SH-SY5Y (cell line): Measurements from ENCODE around the gene NAV2.

ENCODE experiments used
- GATA2 ChIP-seq: IDR thresholded peaks from 2 replicates; pipeline ENCODE4 v1.6.1; 2011; ENCODE audit warnings: mild to moderate bottlenecking, low read depth, low read length
- GATA3 ChIP-seq: IDR thresholded peaks from 2 replicates; pipeline ENCODE4 v1.6.1; 2011; ENCODE audit warnings: low read depth, mild to moderate bottlenecking, low read length, moderate library complexity

DNA sequence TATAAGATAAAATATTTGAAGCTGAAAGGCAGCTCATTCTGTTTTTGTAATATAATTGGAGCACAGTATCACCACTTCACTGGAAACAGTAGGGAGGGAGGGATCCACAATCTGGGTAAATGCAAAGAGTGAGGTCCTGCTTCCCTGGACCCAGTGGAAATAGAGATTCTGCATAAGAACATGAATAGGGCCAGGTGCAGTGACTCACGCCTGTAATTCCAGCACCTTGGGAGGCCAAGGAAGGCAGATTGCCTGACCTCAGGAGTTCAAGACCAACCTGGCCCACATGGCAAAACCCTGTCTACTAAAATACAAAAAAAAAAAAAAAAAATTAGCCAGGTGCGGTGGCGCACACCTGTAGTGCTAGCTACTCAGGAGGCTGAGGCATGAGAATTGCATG is 303.9 kb downstream of the NAV2 start:
- TF ChIP-seq GATA3: no peak
- no peak for TF ChIP-seq GATA2
